Spleen (tissue), 11 donors: ENCODE data around the gene TPST2. TPM values are rescaled to one million over a fixed set of nuclear protein-coding genes. Genes with fewer than 3 reads are reported as not detected.

Source experiments
- DNase-seq: peaks from one replicate; pipeline ENCODE4 v3.0.0-alpha.2; 2020
- H3K27ac ChIP-seq, 8 donors: fragments of 200-600 bp; sonication (generic) in 7 of 8; 1 replicate in 4 of 8; 2 replicates in 4 of 8; pipeline versions ENCODE4 v1.5.0 to v1.8.0; 2016 to 2021; ENCODE audit warnings: inconsistent platforms in 4 of 8, mild to moderate bottlenecking in 4 of 8, moderate library complexity in 1 of 8
- H3K27me3 ChIP-seq, 7 donors: fragments of 200-600 bp; sonication (generic) in 6 of 7; replicated peaks in 1 of 7; 1 replicate in 4 of 7; 2 replicates in 3 of 7; pipeline versions ENCODE4 v1.5.0 to v1.8.0; 2016 to 2021; ENCODE audit warnings: inconsistent platforms in 3 of 7, mild to moderate bottlenecking in 1 of 7
- H3K36me3 ChIP-seq, 6 donors: fragments of 200-600 bp; sonication (generic) in 5 of 6; 1 replicate in 4 of 6; 2 replicates in 2 of 6; pipeline versions ENCODE4 v1.5.0 to v1.8.0; 2016 to 2021; ENCODE audit warnings: inconsistent platforms in 2 of 6
- H3K4me1 ChIP-seq, 6 donors: fragments of 200-600 bp; sonication (generic) in 5 of 6; 1 replicate in 3 of 6; 2 replicates in 3 of 6; pipeline versions ENCODE4 v1.5.0 to v1.8.0; 2016 to 2021; ENCODE audit warnings: inconsistent platforms in 3 of 6
- H3K4me3 ChIP-seq, 8 donors: fragments of 200-600 bp; sonication (generic) in 7 of 8; 1 replicate in 4 of 8; 2 replicates in 4 of 8; pipeline versions ENCODE4 v1.5.0 to v1.8.0; 2016 to 2021; ENCODE audit warnings: inconsistent platforms in 4 of 8, mild to moderate bottlenecking in 4 of 8, moderate library complexity in 2 of 8
- H3K9me3 ChIP-seq, 8 donors: fragments of 200-600 bp; sonication (generic) in 7 of 8; 1 replicate in 4 of 8; 2 replicates in 4 of 8; pipeline versions ENCODE4 v1.5.0 to v1.8.0; 2016 to 2021; ENCODE audit warnings: inconsistent platforms in 4 of 8
- POLR2A ChIP-seq, 3 donors: fragments of 450-650 bp; IDR thresholded peaks; one replicate each; pipeline ENCODE4 v1.5.1; 2017; ENCODE audit warnings: antibody characterized with exemption in 3 of 3, mild to moderate bottlenecking in 1 of 3
- POLR2AphosphoS5 ChIP-seq, 3 donors: sonication (generic); formaldehyde crosslinking; IDR thresholded peaks; one replicate each; pipeline ENCODE4 v1.5.1; 2017; ENCODE audit warnings: antibody characterized with exemption in 3 of 3
- WGBS, 5 donors: extraction: QIAGEN DNeasy Blood & Tissue Kit in 3 of 5; methylation state at CpG; one replicate each; pipeline versions ENCODE4 v1.1.5 to v1.1.7; 2013 to 2018; 5-methylcytosine and 5-hydroxymethylcytosine counted together
- intact Hi-C: fragments of 100-400 bp; cut with DNase I; formaldehyde crosslinking; loops from one replicate; pipeline ENCODE4 v1.15.0; 2023; ENCODE audit warnings: low total_unique reads
- polyA plus RNA-seq, 3 donors: library from polyadenylated mRNA; stranded (reverse); fragments of 200-250 nt; gene quantifications; one replicate each; pipeline ENCODE4 v1.2.1, GENCODE V29; 2013
- total RNA-seq, 7 donors: library from RNA; depleted of rRNA in 3 of 7; stranded (reverse); fragments of >200 nt in 3 of 7; fragmentation: NEBNext Ultra II Directional in 4 of 7; extraction: Animal tissue kit (Norgen Biotek cat#: 25700) in 4 of 7; gene quantifications; one replicate each; pipeline versions ENCODE4 v1.1.0 to v1.2.1, GENCODE V29; 2016 to 2021
- TF ChIP-seq, protein P1 (sequence below), 11 experiments: fragments of 200-600 bp in 7 of 11; fragments of 450-650 bp in 4 of 11; sonication (generic) in 4 of 11; IDR thresholded peaks in 8 of 11; conservative IDR thresholded peaks in 3 of 11; 1 replicate in 7 of 11; 2 replicates in 4 of 11; pipeline versions ENCODE4 v1.4.0 to v1.8.0; 2016 to 2021; ENCODE audit warnings: antibody characterized with exemption in 11 of 11, inconsistent platforms in 4 of 11, mild to moderate bottlenecking in 1 of 11
- donor health status: healthy with polysubstance abuse.
- donor health status: DM: no; HTN: no; CAD: no; lungs with moderate emphysema.
- donor health status: DM: no; HTN: no; CAD: no.
- donor health status: Bipolar disorder and iron deficiency.
- donor health status: healthy.
- donor health status: DM: no; HTN: no; CAD: no.
- donor health status: DM: yes; HTN: yes; CAD: no.

TPST2 gene
- total and polyA plus RNA-seq, 10 donors = 14.6 to 119 (median 54.3) TPM

GRCh38 chr22:26624803-26625202 lies 34.9 kb upstream of the TPST2 start:
- no peak for TF ChIP-seq POLR2A (IDR thresholded peaks at IDR 0.05)
- no peaks in the 10 kb centered on the region for H3K36me3 ChIP-seq
- DNase-seq = peak; percentile 57
- no peak overlapping the region for H3K4me3 ChIP-seq
- no peak overlapping the region for H3K27ac ChIP-seq
- no peaks in the 10 kb centered on the region for H3K9me3 ChIP-seq
- WGBS, 5 donors = 84 to 92% (median 87%) methylated on average over 10 to 12 of the region's 12 CpGs
- H3K4me1 ChIP-seq = peaks cover 0 to 13% (median 8%) of the 10 kb centered on the region in 6 donors
- no peaks in the 10 kb centered on the region for H3K27me3 ChIP-seq
- intact Hi-C loops = no loop called here

DNA sequence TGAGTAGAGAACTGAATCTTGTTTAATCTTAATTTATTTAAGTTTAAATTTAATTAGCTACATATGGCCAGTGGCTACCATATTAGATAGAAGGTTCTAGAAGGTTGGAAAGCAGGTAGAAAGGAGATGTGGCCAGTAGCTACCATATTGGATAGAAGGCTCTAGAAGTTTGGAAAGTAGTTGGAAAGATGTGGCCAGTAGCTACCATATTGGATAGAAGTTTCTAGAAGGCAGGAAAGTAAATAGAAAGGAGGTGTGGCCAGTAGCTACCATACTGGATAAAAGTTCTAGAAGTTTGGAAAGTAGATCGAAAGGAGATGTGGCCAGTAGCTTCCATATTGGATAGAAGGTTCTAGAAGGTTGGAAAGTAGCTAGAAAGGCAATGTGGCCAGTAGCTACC lies 34.1 kb upstream of the TPST2 start:
- 91 to 100% (median 95%) methylated on average over 1 of the region's 1 CpG for WGBS, 5 donors
- H3K27me3 ChIP-seq = no peaks in the 10 kb centered on the region
- H3K36me3 ChIP-seq = no peaks in the 10 kb centered on the region
- no peak for DNase-seq
- H3K9me3 ChIP-seq = no peaks in the 10 kb centered on the region
- intact Hi-C loops = no loop called here
- no peak overlapping the region for H3K4me3 ChIP-seq
- TF ChIP-seq POLR2AphosphoS5 (IDR thresholded peaks at IDR 0.05) (no peak), POLR2A (IDR thresholded peaks at IDR 0.05) (no peak)
- TF ChIP-seq, protein P1, sequence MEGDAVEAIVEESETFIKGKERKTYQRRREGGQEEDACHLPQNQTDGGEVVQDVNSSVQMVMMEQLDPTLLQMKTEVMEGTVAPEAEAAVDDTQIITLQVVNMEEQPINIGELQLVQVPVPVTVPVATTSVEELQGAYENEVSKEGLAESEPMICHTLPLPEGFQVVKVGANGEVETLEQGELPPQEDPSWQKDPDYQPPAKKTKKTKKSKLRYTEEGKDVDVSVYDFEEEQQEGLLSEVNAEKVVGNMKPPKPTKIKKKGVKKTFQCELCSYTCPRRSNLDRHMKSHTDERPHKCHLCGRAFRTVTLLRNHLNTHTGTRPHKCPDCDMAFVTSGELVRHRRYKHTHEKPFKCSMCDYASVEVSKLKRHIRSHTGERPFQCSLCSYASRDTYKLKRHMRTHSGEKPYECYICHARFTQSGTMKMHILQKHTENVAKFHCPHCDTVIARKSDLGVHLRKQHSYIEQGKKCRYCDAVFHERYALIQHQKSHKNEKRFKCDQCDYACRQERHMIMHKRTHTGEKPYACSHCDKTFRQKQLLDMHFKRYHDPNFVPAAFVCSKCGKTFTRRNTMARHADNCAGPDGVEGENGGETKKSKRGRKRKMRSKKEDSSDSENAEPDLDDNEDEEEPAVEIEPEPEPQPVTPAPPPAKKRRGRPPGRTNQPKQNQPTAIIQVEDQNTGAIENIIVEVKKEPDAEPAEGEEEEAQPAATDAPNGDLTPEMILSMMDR (IDR thresholded peaks at IDR 0.05 in 8 of 11, conservative IDR thresholded peaks at IDR 0.05 in 3 of 11) = no peak
- H3K4me1 ChIP-seq = peaks cover 0 to 21% (median 13%) of the 10 kb centered on the region in 6 donors
- no peak overlapping the region for H3K27ac ChIP-seq

DNA sequence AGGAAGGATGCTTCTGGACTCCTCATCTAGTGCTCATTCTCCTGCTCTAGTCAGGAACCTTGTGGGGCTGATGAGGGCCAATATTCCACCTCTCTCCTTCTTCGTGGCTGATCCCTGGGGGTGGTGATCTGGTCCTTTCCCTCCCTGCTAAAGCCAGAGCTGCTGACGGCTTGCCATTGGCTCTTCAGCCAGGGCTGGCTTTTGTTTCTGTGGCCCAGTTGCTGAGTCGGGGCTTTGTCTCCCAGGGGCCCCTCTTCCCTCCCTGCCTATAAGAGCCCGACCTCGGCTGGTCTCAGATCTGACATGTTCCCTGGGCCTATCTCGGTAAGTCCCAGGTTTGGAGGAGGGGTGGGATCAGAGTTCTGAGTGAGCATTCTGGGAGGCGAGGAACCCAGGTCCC lies 31.7 kb upstream of the TPST2 start, which contains the start of gene CRYBA4:
TSS of gene CRYBA4 (plus strand) at position 301 of the 400 bp plus-strand sequence. CDS start 634 bp downstream, outside the sequence.
- Histone ChIP-seq H3K4me1 (peaks cover 9 to 36% (median 30%) of the 10 kb centered on the region in 6 donors), H3K27me3 (no peaks in the 10 kb centered on the region), H3K9me3 (no peaks in the 10 kb centered on the region), H3K4me3 (no peak within 1 kb of the TSS), H3K36me3 (no peaks in the 10 kb centered on the region), H3K27ac (no peak within 1 kb of the TSS)
- intact Hi-C loops = no loop called here
- WGBS, 5 donors = 83 to 93% (median 89%) methylated on average over 5 to 7 of the region's 7 CpGs
- no peak for DNase-seq
- TF ChIP-seq POLR2A (IDR thresholded peaks at IDR 0.05) = no peak
- TF ChIP-seq, protein P1 (IDR thresholded peaks at IDR 0.05 in 8 of 11, conservative IDR thresholded peaks at IDR 0.05 in 3 of 11) = no peak

DNA sequence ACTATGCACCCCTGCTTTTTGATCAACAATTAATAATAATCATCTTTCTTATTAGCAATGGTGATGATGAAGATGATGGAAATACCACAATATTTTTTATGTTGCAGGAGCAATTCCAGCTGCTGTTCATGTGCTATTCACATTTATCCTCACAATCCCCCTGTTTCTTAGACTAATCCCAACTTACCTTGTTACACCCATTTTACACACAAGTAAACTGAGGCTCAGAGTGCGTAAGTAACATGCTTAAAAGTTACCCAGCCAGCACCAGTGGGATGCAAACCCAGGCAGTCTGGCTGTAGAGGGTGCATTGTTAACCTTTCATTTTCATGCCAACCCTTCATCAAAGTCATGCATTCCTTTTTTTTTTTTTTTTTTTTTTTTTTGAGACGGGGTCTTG lies 30.3 kb upstream of the TPST2 start:
- Histone ChIP-seq H3K27me3 (no peaks in the 10 kb centered on the region), H3K4me3 (no peak overlapping the region), H3K27ac (no peak overlapping the region), H3K4me1 (peaks cover 9 to 51% (median 36%) of the 10 kb centered on the region in 6 donors), H3K36me3 (no peaks in the 10 kb centered on the region), H3K9me3 (no peaks in the 10 kb centered on the region)
- TF ChIP-seq POLR2AphosphoS5 (IDR thresholded peaks at IDR 0.05) (no peak), POLR2A (IDR thresholded peaks at IDR 0.05) (no peak)
- TF ChIP-seq, protein P1 (IDR thresholded peaks at IDR 0.05 in 8 of 11, conservative IDR thresholded peaks at IDR 0.05 in 3 of 11) = no peak
- no peak for DNase-seq
- intact Hi-C loops = no loop called here
- WGBS, 5 donors = 91 to 100% (median 99%) methylated on average over 2 of the region's 2 CpGs

DNA sequence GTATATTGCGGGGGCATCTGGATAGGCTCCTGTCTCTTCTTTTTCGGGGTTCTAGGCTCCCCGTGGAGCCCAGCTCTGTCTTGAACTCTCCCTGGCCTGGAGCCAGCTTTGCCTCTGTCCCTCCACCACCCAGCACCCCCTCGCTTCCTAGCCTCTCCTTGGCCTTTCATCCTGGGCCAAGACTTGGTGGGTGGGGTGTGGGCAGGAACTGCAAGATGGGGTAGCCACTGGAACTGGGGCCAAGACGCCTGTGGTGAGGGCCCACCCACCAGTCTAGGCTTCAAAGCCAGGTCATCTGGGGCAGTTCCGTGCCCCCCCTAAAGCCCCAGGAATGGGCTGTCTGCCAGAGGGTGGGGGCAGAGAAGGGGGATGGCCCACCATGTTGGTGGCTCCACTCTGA lies 29.6 kb upstream of the TPST2 start:
- intact Hi-C loops = no loop called here
- H3K27ac ChIP-seq = no peak overlapping the region
- no peaks in the 10 kb centered on the region for H3K9me3 ChIP-seq
- no peaks in the 10 kb centered on the region for H3K27me3 ChIP-seq
- DNase-seq = peak; percentile 51
- H3K36me3 ChIP-seq = no peaks in the 10 kb centered on the region
- TF ChIP-seq POLR2A (IDR thresholded peaks at IDR 0.05) (no peak), POLR2AphosphoS5 (IDR thresholded peaks at IDR 0.05) (no peak)
- TF ChIP-seq, protein P1 (IDR thresholded peaks at IDR 0.05 in 8 of 11, conservative IDR thresholded peaks at IDR 0.05 in 3 of 11) = no peak
- H3K4me3 ChIP-seq = no peak overlapping the region
- H3K4me1 ChIP-seq = peaks cover 9 to 58% (median 40%) of the 10 kb centered on the region in 6 donors
- 59 to 71% (median 62%) methylated on average over 6 of the region's 6 CpGs for WGBS, 5 donors
